ENCODE measurements around the gene AUTS2.

The AUTS2 gene

DNA sequence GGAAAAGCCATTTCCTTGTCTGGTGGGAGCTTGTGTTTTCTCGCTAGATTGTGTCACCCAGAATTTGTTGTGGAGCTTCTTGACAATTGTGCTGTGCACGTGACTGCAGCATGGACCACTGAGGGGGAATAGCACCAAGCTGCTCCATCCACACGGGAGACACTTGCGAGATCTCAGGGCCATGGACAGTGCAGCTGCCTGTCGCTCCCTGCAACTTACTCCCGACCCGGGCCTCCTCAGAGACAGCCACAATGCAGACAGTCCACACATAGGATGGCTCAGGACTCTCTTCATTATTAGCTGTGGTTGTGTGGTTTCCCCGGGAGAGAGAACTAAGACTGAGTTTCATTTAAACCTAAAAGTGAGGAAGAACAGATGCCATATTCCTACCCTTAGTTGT is 860.5 kb downstream of the AUTS2 start:
- no peak for DNase-seq (ENCODE audit: insufficient read length)
- no peak for TF ChIP-seq POLR2A (IDR thresholded peaks at IDR 0.05; ENCODE audit: low read depth, low read length)
- FAIRE-seq: no peak

DNA sequence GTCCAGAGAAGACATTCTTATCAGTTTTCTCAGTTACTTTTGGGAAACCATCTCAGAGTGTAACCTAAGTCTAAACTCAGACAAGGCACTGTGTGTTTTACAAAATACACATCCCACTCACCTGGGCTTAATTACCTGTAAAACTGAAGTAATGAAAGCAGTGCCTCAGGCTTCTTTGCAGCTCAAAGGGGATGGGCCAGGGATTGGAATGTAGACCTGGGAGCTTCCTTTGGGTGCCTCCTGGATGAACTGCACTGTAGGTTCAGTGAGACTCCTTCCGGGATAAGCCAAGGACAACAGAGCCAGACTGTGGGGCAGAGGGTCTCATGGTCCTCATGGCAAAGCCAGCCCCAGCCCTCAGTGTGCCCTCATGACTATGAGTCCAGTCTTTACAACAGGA is 861.3 kb downstream of the AUTS2 start:
- no peak for TF ChIP-seq POLR2A (IDR thresholded peaks at IDR 0.05; ENCODE audit: low read depth, low read length)
- TF ChIP-seq POLR2AphosphoS5 (IDR thresholded peaks at IDR 0.05; ENCODE audit: low read depth, low read length): no peak
- TF ChIP-seq TAF1 (IDR thresholded peaks at IDR 0.05; ENCODE audit: borderline replicate concordance, low read depth, low read length): no peak
- DNase-seq (ENCODE audit: insufficient read length) (no peak), FAIRE-seq (no peak)

DNA sequence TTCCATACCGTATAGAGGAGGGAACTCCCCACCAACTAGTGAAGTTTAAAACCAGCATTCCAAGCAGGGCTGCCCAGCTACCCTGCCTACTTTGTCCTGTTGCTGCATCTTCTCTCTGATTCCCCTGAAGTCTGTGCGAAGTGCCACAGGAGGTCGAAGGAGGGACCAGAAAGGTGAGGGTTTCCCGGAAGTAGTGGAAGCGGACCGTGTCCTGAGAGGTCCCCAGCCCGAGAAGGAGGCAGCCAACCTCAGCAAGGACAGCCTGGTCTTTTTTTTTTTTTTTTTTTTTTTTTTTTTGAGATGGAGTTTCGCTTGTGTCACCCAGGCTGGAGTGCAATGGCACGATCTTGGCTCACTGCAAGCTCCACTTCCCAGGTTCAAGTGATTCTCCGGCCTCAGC is 861.8 kb downstream of the AUTS2 start:
- no peak for TF ChIP-seq TAF1 (IDR thresholded peaks at IDR 0.05; ENCODE audit: borderline replicate concordance, low read depth, low read length)
- TF ChIP-seq POLR2AphosphoS5 (IDR thresholded peaks at IDR 0.05; ENCODE audit: low read depth, low read length): no peak
- no peak for TF ChIP-seq POLR2A (IDR thresholded peaks at IDR 0.05; ENCODE audit: low read depth, low read length)
- FAIRE-seq (no peak), DNase-seq (ENCODE audit: insufficient read length) (no peak)

DNA sequence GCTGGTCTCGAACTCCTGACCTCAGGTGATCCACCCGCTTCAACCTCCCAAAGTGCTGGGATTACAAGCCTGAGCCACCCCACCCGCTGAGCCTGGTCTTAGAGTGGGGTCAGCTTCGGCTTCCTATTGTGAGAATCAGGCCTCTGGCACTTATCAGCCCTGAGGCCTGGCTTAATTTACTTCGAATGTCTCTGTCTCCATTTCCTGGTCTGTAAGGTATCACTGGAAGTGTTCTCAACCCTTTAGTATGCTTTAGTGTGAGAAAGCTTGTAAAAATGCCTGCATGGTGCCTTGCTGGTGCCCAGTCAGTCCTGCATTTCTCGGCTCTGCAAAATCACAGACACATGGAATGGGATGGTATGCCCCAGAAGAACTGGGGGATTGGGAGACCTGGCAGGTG is 862.3 kb downstream of the AUTS2 start:
- no peak for FAIRE-seq
- DNase-seq (ENCODE audit: insufficient read length): no peak
- no peak for TF ChIP-seq POLR2AphosphoS5 (IDR thresholded peaks at IDR 0.05; ENCODE audit: low read depth, low read length)
- TF ChIP-seq POLR2A (IDR thresholded peaks at IDR 0.05; ENCODE audit: low read depth, low read length): no peak
- TF ChIP-seq TAF1 (IDR thresholded peaks at IDR 0.05; ENCODE audit: borderline replicate concordance, low read depth, low read length): no peak

DNA sequence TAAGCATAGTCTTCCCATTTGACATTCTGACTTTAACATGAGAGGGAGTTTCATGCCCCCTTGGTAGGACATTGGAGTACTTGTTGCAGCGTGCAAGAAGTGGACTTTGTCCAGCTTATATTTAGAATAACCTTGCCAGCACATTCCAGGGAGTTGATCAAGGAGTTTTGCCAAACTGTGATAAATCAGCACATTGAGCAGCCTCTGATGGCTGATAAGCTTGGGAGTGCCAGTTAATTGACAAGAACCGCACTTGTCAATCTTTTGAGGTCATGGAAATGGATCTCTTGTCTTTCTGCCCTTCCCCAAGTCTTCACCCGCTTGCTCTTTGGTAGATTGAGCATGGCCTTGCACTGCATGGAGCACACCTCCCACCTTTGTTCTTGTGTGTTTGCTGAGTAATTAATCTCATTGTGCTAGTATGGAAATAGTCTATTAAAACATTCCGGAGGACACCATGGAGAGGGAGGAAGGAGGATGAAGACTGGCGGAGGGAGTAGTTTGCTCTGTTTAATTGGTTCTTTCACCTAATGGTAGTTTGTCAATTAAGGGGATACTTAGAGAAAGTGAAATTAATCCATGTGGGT is 865.2 kb downstream of the AUTS2 start:
- TF ChIP-seq TAF1 (IDR thresholded peaks at IDR 0.05; ENCODE audit: borderline replicate concordance, low read depth, low read length): no peak
- no peak for TF ChIP-seq POLR2AphosphoS5 (IDR thresholded peaks at IDR 0.05; ENCODE audit: low read depth, low read length)
- no peak for TF ChIP-seq POLR2A (IDR thresholded peaks at IDR 0.05; ENCODE audit: low read depth, low read length)
- FAIRE-seq (no peak), DNase-seq (ENCODE audit: insufficient read length) (no peak)

DNA sequence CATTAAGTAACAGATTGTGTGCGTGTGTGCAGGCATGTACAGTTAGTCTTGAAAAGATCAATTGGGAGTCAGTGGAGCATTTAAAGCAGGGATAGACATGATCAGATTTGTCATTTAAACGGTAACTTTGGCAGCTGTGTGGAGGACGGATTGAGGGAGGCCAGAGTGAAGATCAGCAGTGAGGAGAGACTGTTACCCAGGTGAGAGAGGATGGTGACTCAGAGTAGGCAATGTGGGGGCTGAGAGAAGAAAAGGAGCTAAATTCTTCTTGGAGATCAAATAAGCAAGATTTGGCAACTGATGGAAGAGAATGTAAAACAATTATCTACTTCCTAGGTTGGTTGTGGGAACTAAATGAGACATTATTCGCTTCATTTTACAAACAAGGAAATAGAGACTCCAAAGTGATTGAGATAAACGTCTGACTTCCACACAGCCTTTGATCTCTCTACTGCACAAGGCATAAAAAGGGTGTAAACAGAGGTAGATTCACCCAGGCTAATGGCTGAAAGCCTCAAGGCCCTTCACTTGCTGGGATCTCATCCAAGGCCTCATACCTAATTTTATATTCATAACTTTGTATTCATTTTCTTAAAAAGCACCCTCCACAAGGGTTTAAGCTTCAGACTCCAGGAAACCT is 868.6 kb downstream of the AUTS2 start:
- FAIRE-seq (no peak), DNase-seq (ENCODE audit: insufficient read length) (no peak)
- no peak for TF ChIP-seq POLR2A (IDR thresholded peaks at IDR 0.05; ENCODE audit: low read depth, low read length)
- TF ChIP-seq POLR2AphosphoS5 (IDR thresholded peaks at IDR 0.05; ENCODE audit: low read depth, low read length): no peak
- no peak for TF ChIP-seq TAF1 (IDR thresholded peaks at IDR 0.05; ENCODE audit: borderline replicate concordance, low read depth, low read length)

DNA sequence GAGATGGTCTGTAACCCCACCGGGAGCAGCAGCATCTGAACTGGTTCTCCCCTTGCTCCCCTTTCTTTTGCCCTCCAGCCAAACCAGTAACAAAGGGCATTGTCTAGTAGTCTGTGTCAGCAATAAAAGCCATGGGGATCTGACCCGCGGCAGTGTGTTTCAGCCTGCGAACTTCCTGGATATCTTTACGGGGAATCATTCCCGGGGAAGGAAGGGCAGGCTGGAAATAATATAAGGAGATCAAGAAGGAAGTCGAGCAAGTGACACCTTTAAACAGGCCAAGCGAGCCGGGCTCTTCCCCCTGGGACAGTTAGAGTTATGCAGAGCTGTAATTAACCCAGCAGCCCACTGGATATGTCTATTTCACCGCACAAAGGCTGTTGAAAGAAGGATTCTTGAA is 872.5 kb downstream of the AUTS2 start:
- no peak for TF ChIP-seq TAF1 (IDR thresholded peaks at IDR 0.05; ENCODE audit: borderline replicate concordance, low read depth, low read length)
- no peak for TF ChIP-seq POLR2A (IDR thresholded peaks at IDR 0.05; ENCODE audit: low read depth, low read length)
- no peak for TF ChIP-seq POLR2AphosphoS5 (IDR thresholded peaks at IDR 0.05; ENCODE audit: low read depth, low read length)
- FAIRE-seq (no peak), DNase-seq (ENCODE audit: insufficient read length) (no peak)

DNA sequence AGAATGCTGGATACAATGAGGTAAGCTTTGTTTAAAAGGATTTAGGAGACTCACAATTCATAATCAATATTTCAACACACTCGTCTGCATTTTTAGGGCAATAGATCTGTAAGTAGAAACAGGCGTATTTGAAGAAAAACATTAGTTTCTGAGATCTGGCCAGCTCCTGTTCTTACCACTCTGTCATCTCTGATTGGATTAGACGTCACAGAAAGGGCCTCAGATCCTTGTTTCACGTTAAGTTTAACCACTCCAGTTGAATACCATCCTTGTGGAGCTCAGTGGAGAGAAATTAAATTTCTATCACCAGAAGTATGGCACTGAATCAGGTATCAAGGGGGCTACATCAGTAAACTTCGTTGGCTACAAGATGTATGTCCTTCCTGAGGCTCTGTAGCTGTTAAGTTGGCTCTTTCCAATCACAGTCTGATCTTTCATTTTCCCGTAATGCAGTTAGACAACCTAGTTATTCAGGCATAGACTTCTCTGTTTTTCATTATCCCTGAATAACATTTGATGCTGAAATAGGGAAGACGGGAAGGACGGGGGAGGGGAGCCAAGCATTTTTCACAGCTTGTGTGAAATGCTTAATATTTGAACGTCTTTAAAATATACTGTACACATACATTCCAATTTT is 874.4 kb downstream of the AUTS2 start:
- no peak for DNase-seq (ENCODE audit: insufficient read length)
- FAIRE-seq: no peak

DNA sequence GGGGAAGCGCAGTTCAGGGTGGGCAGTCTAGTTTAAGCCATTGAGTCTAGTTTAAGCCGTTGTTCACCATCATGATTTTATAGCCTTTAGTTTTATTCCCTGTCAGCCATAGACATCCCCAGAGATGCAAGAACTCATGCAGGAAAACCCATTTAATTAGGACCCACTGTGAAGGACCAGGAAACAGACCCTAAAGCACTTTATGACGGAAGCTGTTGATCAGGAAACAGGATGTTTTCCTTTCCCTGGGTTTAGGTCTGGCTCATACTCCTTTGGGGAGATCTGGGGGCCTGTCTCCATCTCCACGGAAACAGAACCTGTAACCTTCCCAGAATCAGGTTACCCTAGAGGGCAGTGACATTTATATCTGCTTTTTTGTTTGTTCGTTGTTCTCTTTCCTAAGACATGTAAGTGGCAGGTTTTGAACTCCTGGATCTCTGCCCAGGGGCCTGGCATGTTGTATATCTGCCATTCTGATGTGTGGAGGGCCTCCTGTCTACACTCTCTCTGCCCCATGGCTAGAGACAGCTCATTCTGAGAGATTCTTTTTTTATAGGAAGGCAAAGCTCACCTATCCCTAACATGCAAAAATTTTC is 876.5 kb downstream of the AUTS2 start:
- no peak for TF ChIP-seq POLR2A (IDR thresholded peaks at IDR 0.05; ENCODE audit: low read depth, low read length)
- TF ChIP-seq POLR2AphosphoS5 (IDR thresholded peaks at IDR 0.05; ENCODE audit: low read depth, low read length): no peak
- TF ChIP-seq TAF1 (IDR thresholded peaks at IDR 0.05; ENCODE audit: borderline replicate concordance, low read depth, low read length): no peak
- DNase-seq (ENCODE audit: insufficient read length): no peak
- FAIRE-seq: no peak

More for the DNA sequence above, 874.4 kb downstream of the AUTS2 start:
- TF ChIP-seq POLR2A (IDR thresholded peaks at IDR 0.05; ENCODE audit: low read depth, low read length) (no peak), POLR2AphosphoS5 (IDR thresholded peaks at IDR 0.05; ENCODE audit: low read depth, low read length) (no peak), TAF1 (IDR thresholded peaks at IDR 0.05; ENCODE audit: borderline replicate concordance, low read depth, low read length) (no peak)

DNA sequence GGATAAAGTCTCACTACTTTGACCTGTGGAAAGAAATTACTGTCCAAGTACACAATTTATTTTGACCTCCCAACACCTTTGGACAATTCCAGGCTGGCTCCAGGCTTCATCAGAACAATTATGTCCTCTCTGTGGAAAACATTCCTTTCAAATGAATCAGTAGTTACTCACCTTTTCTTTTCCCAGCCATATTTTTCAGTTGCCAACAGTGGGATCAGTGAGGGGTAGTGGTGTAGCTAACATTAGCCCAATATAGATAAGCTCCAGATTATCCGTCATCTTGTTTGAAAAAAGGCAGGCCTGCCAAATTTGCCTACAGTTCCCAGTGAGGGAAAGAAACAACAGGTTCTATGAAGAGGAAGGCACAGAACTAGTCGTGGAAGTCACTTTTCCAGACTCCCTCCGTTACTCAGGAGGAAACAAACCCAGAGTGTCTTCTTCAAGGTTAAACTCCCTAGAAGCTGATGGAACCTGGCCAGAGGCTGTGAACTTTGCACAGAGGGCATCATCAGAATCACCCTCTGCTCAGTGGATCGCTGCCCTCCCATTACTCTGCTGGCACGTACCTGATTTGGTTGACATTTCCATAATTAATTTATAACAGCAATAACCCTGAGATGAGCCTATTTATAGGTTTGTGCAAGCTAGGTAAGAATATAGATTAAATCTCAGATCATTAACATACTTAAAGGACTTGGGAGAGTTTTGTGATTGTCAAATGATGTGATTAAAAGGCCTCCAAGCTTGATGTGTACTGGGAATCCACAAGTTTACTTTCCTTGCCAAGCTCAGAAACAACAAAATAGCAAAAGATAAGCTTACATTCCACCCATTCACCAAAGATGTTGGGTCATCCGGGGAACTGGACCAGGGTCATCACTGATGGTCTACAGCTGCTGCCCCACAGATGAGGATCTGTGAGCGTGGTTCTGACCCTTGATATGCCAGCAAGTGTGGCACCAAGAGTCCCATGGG is 879.0 kb downstream of the AUTS2 start:
- TF ChIP-seq POLR2A (IDR thresholded peaks at IDR 0.05; ENCODE audit: low read depth, low read length) (no peak), POLR2AphosphoS5 (IDR thresholded peaks at IDR 0.05; ENCODE audit: low read depth, low read length) (no peak), TAF1 (IDR thresholded peaks at IDR 0.05; ENCODE audit: borderline replicate concordance, low read depth, low read length) (no peak)
- no peak for FAIRE-seq
- no peak for DNase-seq (ENCODE audit: insufficient read length)
